GM18951 (cell line): ENCODE measurements around the gene IMMP2L.

Source experiments
- POLR2A ChIP-seq: IDR thresholded peaks from 4 replicates; pipeline ENCODE4 v1.6.1; 2011; ENCODE audit warnings: mild to moderate bottlenecking; ENCODE audit not compliant: insufficient read length, insufficient read depth; ENCODE audit errors: extremely low read depth
- in situ Hi-C: fragments of 300-500 bp; cut with MboI; formaldehyde crosslinking; loops from one replicate; pipeline ENCODE4 v1.12.0; 2022; ENCODE audit warnings: low sequenced_read_pairs, mixed read lengths, inconsistent platforms; ENCODE audit not compliant: unreplicated experiment

The IMMP2L gene

GRCh38 chr7:110988890-110989501 is 573.3 kb downstream of the IMMP2L start:
- TF ChIP-seq POLR2A: no peak
- in situ Hi-C loops: no loop called here

- in situ Hi-C loops: no loop called here
- no peak for TF ChIP-seq POLR2A
These were observed 573.9 kb downstream of the IMMP2L start for GRCh38 chr7:110988348-110988747.

- in situ Hi-C loops: no loop called here
- no peak for TF ChIP-seq POLR2A
These were observed 575.1 kb downstream of the IMMP2L start for GRCh38 chr7:110987127-110987693.

DNA sequence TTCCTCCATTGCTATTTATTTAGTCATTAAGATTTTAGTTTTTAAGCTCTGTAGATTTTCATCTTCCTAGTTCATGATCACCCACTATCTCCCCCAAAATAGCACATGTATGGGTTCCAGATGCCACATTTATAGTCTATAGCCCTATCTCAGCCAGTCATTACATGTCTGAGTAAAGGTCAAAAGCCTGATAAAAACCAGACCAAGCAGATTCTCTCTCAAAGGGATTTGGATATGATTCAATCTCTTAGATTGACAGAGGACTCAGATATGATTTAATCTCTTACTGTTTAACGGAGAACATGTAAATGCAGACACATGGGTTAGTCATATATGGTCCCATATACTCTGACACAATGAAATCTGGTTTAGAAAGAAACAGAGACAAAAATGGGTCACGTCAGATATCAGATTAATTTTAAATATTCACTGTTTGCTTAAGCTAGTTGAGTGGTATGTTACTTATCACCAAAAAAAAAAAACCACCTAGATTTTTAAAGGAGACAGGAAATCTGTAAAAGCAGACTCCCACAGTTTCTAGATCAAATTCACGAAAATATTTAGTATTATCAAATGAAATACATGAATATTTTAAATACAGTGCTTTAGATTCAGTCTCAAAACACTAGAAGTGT is 578.4 kb downstream of the IMMP2L start:
- no peak for TF ChIP-seq POLR2A
- in situ Hi-C loops: no loop called here

DNA sequence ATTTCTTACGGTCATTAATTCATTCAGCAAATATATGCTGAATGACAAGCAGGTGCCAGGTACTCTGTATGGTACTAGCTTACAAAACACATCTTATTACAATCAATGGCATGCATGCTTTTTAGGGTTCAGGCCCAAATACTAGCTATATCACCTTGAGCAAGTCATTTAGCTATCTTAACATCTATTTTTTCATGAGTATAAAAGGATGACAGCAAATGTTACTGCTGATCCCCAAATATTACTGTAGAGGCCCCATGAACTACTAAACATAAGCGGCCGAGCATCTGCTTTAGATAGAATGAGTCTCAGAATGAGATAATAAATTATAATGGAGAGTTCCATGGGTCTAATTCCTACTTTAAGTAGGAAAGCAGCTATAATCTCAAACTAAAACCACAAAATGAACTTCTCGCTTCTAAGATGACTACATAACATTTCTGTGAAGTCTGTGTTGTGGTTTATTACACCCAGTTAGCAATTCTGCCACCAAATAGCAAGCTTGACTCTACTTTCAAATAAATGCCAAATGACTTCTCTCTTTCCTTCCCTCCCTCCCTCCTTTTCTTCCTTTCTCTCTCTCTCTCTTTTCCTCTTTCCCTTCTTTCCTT is 585.1 kb downstream of the IMMP2L start:
- in situ Hi-C loops: no loop called here
- no peak for TF ChIP-seq POLR2A

DNA sequence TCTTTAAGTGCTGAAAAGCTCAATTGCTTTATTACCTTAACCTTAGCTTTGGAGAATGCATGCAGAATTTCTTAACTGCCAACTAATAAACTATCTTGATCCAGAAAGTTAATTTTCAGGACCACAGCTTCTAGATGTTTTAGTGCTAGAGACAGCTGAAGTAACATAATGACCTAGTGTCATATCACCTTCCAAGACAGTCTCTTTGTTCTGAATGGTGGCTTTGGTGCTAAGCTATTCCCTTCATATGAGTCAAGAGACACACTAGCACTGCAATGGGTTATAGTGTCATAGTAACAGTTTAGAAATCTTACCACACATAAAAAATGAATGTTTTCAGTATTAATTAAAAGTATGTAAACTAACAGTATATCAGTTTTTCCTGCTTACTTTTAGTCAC is 586.8 kb downstream of the IMMP2L start:
- in situ Hi-C loops: no loop called here
- TF ChIP-seq POLR2A: no peak

DNA sequence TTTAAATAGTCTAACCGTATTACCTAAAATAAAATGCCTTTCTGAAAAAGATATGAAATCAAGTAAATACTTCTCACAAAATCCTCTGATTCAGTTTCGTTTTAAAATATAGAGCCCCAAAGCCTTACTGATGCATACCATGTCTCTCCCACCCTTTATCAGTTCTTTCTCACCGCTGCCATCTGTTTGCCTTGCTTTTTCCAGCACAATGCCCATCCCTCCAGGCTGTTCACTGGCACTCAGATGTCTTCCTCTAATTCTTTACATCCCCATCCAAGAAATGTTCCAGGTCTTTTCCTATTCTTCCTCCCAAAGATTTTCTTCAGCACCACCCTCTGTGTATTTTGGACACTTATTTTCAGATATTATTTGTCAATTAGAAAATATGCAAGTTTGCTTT is 587.9 kb downstream of the IMMP2L start:
- TF ChIP-seq POLR2A: no peak
- in situ Hi-C loops: no loop called here

DNA sequence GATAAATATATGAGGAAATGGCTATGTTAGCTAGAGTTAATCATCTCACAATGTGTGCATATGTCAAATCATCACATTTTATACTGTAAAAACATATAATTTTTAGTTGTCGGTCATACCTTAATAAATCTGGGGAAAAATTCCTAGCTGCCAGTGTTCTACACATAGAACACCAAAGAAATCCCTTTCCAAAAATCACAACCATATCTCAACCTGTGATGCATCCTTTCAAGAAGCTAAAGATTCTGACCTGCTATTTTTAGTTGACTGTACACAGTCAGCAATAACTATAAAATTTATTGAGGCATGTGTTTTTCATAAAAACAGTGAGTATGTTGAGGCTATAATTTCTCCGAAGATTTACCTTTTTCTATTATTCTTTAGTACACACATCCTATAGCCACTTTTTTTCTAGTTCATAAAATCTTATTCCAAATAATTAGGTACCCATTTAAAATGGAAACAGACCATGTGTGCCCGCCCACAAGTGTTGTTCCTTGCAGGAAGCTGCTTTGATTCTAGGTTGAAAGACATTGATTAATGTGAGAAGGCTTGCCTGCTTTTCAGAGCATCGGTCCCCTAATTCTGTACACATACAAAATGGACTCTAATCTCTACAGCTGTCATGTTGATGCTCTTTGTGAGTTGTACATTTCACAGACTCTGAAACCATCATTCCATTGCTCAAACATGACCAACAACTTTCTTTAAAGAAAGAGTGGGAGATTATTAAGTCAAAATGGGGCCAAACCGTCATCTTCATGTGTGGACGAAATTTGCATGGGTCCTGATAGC is 588.9 kb downstream of the IMMP2L start:
- in situ Hi-C loops: no loop called here

DNA sequence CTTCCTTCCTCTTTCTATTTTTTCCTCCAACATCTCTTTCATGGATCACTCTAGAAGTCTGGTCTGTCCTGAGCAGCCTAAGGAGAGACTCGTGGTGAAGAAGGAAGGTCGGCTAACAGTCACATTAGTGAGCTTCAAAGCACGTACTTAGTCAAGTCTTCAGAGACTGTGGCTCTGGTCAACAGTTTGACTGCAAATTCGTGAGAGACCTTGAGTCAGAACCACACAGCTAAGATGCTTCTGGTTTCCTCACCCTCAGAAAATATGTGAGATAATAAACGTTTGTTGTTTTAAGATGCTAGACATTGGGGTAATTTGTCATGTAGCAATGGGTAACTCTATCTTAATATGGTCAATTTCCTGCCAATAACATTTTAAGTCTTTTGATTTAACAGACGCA is 597.5 kb downstream of the IMMP2L start:
- TF ChIP-seq POLR2A: no peak
- in situ Hi-C loops: no loop called here

More for the DNA sequence above, 588.9 kb downstream of the IMMP2L start:
- no peak for TF ChIP-seq POLR2A

DNA sequence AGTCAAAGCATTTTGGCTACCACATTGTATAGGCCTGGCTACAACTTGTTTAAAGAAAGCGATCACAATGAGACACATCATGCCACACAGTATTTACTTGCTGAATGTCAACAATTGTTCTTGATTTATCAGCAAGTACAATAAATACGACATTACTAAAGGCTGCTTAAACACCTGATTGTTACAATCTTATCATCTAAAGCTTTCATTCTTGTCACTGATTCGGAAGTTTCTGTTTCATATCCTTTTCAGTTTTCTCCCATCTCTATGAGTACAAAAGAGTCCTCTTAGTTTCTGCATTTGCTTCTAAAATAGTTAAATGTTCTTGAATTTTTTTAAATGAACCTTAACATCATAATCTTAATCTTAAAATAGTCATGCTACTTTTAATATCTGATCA is 599.5 kb downstream of the IMMP2L start:
- TF ChIP-seq POLR2A: no peak
- in situ Hi-C loops: no loop called here

DNA sequence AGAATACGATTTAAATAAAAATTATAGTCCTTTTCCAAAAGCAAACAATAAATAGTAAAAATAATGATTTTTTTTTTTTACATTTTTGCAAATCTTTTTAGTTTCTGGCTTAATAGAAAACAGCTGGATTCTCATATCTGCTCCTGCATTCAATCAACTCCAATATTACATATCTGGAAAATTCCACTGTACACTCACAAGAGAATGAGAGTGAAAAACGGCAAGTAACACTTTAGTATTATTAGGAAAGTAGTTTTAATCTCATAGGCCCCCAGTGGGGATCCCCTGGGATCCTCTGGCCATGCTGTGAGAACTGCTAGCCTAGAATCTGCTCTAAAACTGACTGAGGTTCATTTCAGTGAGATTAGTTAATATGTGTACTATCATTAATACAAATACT is 599.9 kb downstream of the IMMP2L start:
- in situ Hi-C loops: no loop called here

DNA sequence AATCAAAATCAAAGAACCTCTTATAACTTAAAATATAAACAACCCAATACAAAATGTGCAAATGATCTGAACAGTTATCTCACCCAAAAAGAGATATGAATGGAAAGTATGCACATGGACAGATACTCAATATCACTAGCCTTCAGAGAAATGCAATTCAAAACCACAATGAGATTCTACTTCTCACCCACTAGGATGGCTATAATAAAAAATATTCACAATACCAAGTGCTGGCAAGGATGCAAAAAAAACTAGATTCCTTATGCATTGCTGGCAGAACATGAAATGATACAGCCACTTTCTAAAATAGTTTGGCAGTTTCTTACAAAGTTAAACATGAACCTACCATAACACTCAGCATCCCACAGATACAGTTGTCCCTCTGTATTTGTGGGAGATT is 601.5 kb downstream of the IMMP2L start:
- in situ Hi-C loops: no loop called here
- no peak for TF ChIP-seq POLR2A

More for the DNA sequence above, 599.9 kb downstream of the IMMP2L start:
- no peak for TF ChIP-seq POLR2A

DNA sequence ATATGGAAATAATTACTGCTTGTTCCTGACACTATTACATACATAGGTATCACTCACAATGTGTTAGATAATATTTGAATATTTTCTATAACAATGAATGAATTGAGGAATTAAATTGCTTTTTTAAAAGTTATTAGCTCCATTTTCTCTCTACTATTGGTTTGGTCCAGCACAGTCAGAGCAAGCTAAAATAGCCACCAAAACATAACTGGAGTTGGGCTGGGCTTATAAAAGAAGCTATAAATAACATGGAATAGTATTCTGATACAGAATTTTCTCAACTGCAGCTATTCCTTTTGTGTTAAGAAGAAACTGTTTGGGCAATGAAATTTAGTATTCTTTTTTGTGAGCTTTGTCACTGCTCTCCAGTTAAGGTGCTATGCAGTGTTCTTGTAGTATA is 614.0 kb downstream of the IMMP2L start:
- TF ChIP-seq POLR2A: no peak
- in situ Hi-C loops: no loop called here
